Mesenchymal stem cell (in vitro differentiated cells and primary cell): ENCODE measurements around the gene CCDC59.

Source experiments
- DNase-seq: peaks from one replicate; pipeline ENCODE4 v3.0.0-alpha.2; 2013
- H2AFZ ChIP-seq: one replicate; pipeline ENCODE4 v1.6.1; 2013; ENCODE audit warnings: low read depth, mild to moderate bottlenecking, control low read depth, inconsistent platforms, low read length, moderate library complexity
- H2AK5ac ChIP-seq: 2 replicates; pipeline ENCODE4 v1.6.1; 2013; ENCODE audit warnings: low read length, moderate library complexity, mild to moderate bottlenecking, inconsistent platforms; ENCODE audit not compliant: severe bottlenecking
- H2BK120ac ChIP-seq: one replicate; pipeline ENCODE4 v1.6.1; 2013; ENCODE audit warnings: low read depth, mild to moderate bottlenecking, inconsistent platforms, low read length, moderate library complexity
- H2BK12ac ChIP-seq, 2 experiments: one replicate each; pipeline ENCODE4 v1.6.1; 2013; ENCODE audit warnings: inconsistent platforms in 2 of 2, low read length in 2 of 2, mild to moderate bottlenecking in 2 of 2, moderate library complexity in 2 of 2, control low read depth in 1 of 2
- H2BK15ac ChIP-seq: one replicate; pipeline ENCODE4 v1.6.1; 2013; ENCODE audit warnings: mild to moderate bottlenecking, low read depth, inconsistent platforms; ENCODE audit not compliant: poor library complexity, severe bottlenecking
- H2BK5ac ChIP-seq: 2 replicates; pipeline ENCODE4 v1.6.1; 2013; ENCODE audit warnings: low read depth, mild to moderate bottlenecking, low read length, control low read depth, inconsistent platforms; ENCODE audit not compliant: poor library complexity, severe bottlenecking
- H3K14ac ChIP-seq, 2 experiments: one replicate each; pipeline ENCODE4 v1.6.1; 2013; ENCODE audit warnings: inconsistent platforms in 2 of 2, low read length in 2 of 2, control low read depth in 1 of 2, mild to moderate bottlenecking in 1 of 2, moderate library complexity in 1 of 2
- H3K18ac ChIP-seq, 2 experiments: one replicate each; pipeline ENCODE4 v1.6.1; 2013; ENCODE audit warnings: inconsistent platforms in 2 of 2, low read length in 2 of 2, control low read depth in 1 of 2, low read depth in 1 of 2, mild to moderate bottlenecking in 1 of 2
- H3K23ac ChIP-seq, 2 experiments: one replicate each; pipeline ENCODE4 v1.6.1; 2013; ENCODE audit warnings: inconsistent platforms in 2 of 2, low read length in 2 of 2, mild to moderate bottlenecking in 2 of 2, moderate library complexity in 2 of 2, control low read depth in 1 of 2
- H3K27ac ChIP-seq: 2 replicates; pipeline ENCODE4 v1.5.1; 2013; ENCODE audit warnings: mild to moderate bottlenecking, moderate library complexity, low read length, control low read depth, inconsistent platforms; ENCODE audit not compliant: poor library complexity, severe bottlenecking
- H3K27me3 ChIP-seq, 2 experiments: 2 replicates each; pipeline versions ENCODE4 v1.6.1 to v1.7.0; 2013; ENCODE audit warnings: low read length in 2 of 2, mild to moderate bottlenecking in 2 of 2, moderate library complexity in 2 of 2, control low read depth in 1 of 2, inconsistent platforms in 1 of 2; ENCODE audit not compliant: control insufficient read depth in 1 of 2, insufficient read depth in 1 of 2
- H3K36me3 ChIP-seq, 2 experiments: 2 replicates each; pipeline versions ENCODE4 v1.6.1 to v1.7.0; 2013; ENCODE audit warnings: low read length in 2 of 2, control low read depth in 1 of 2, inconsistent platforms in 1 of 2, low read depth in 1 of 2, mild to moderate bottlenecking in 1 of 2; ENCODE audit not compliant: insufficient read depth in 2 of 2, control insufficient read depth in 1 of 2
- H3K4ac ChIP-seq, 2 experiments: one replicate each; pipeline ENCODE4 v1.6.1; 2013; ENCODE audit warnings: inconsistent platforms in 2 of 2, low read length in 2 of 2, mild to moderate bottlenecking in 2 of 2, moderate library complexity in 2 of 2, control low read depth in 1 of 2, low read depth in 1 of 2
- H3K4me1 ChIP-seq: 2 replicates; pipeline ENCODE4 v1.6.1; 2013; ENCODE audit warnings: low read depth, low read length, control low read depth; ENCODE audit not compliant: control insufficient read depth, insufficient read depth
- H3K4me2 ChIP-seq: 2 replicates; pipeline ENCODE4 v1.6.1; 2013; ENCODE audit warnings: low read length, mild to moderate bottlenecking, inconsistent platforms; ENCODE audit not compliant: poor library complexity, severe bottlenecking
- H3K4me3 ChIP-seq, 2 experiments: 2 replicates each; pipeline versions ENCODE4 v1.5.1 to v1.7.0; 2013; ENCODE audit warnings: low read length in 2 of 2, mild to moderate bottlenecking in 2 of 2, control low read depth in 1 of 2, low read depth in 1 of 2; ENCODE audit not compliant: insufficient read depth in 1 of 2
- H3K79me1 ChIP-seq: replicated peaks from 2 replicates; pipeline ENCODE4 v1.6.1; 2013; ENCODE audit warnings: mild to moderate bottlenecking, control low read depth, low read length, inconsistent platforms; ENCODE audit not compliant: poor library complexity, severe bottlenecking
- H3K9ac ChIP-seq: 2 replicates; pipeline ENCODE4 v1.7.0; 2013; ENCODE audit warnings: mild to moderate bottlenecking, low read length, moderate library complexity
- H3K9me3 ChIP-seq: 2 replicates; pipeline ENCODE4 v1.7.0; 2013; ENCODE audit warnings: mild to moderate bottlenecking, low read length; ENCODE audit not compliant: control insufficient read depth
- H4K8ac ChIP-seq: one replicate; pipeline ENCODE4 v1.6.1; 2013; ENCODE audit warnings: inconsistent platforms, mild to moderate bottlenecking, low read length, moderate library complexity
- H4K91ac ChIP-seq: one replicate; pipeline ENCODE4 v1.6.1; 2013; ENCODE audit warnings: mild to moderate bottlenecking, low read length, inconsistent platforms
- WGBS: methylation state at CpG from one replicate; pipeline ENCODE4 v1.1.7; 2013; ENCODE audit warnings: mixed read lengths; 5-methylcytosine and 5-hydroxymethylcytosine counted together

CCDC59 gene

GRCh38 chr12:82359115-82359478, 910 bp upstream of the CCDC59 start:
- H3K4ac ChIP-seq = peak overlapping the region in 1 of 2 experiments; percentile 81
- peaks cover 26% of the 10 kb centered on the region for H3K79me1 ChIP-seq
- H3K27ac ChIP-seq = peak overlapping the region; percentile 15
- peak overlapping the region; percentile 87 to 97 for H3K4me3 ChIP-seq
- H3K14ac ChIP-seq = peak overlapping the region in 1 of 2 experiments; percentile 44
- peaks cover 5 to 28% of the 10 kb centered on the region in 2 experiments for H3K36me3 ChIP-seq
- 7% methylated on average over 4 of the region's 4 CpGs for WGBS
- H3K9ac ChIP-seq = peak overlapping the region; percentile 99
- H2BK15ac ChIP-seq = peak overlapping the region; percentile 5
- no peak overlapping the region for H2AFZ ChIP-seq
- H4K91ac ChIP-seq = no peak overlapping the region
- H3K4me1 ChIP-seq = peaks cover 2% of the 10 kb centered on the region
- no peak for DNase-seq
- peak overlapping the region; percentile 67 for H3K4me2 ChIP-seq
- H2BK5ac ChIP-seq = no peak overlapping the region
- no peak overlapping the region for H2BK120ac ChIP-seq
- H4K8ac ChIP-seq = peak overlapping the region; percentile 45
- no peak overlapping the region for H3K23ac ChIP-seq
- H2BK12ac ChIP-seq = no peak overlapping the region
- H3K9me3 ChIP-seq = no peaks in the 10 kb centered on the region
- no peak overlapping the region for H2AK5ac ChIP-seq
- no peaks in the 10 kb centered on the region for H3K27me3 ChIP-seq
- no peak overlapping the region for H3K18ac ChIP-seq

- Histone ChIP-seq H2BK120ac (no peak overlapping the region), H2BK5ac (no peak overlapping the region), H3K4me2 (peak overlapping the region; percentile 88), H3K9ac (peak overlapping the region; percentile 99), H3K4me3 (peak overlapping the region; percentile 89 to 97), H4K91ac (no peak overlapping the region), H3K23ac (no peak overlapping the region), H3K18ac (peak overlapping the region in 1 of 2 experiments; percentile 77), H3K27me3 (no peaks in the 10 kb centered on the region), H2BK12ac (no peak overlapping the region), H3K36me3 (peaks cover 5 to 41% of the 10 kb centered on the region in 2 experiments), H3K14ac (no peak overlapping the region), H3K79me1 (peaks cover 20% of the 10 kb centered on the region), H3K4ac (peak overlapping the region; percentile 29 to 66), H4K8ac (peak overlapping the region; percentile 97), H3K4me1 (peaks cover 2% of the 10 kb centered on the region), H3K27ac (peak overlapping the region; percentile 22), H2AFZ (peak overlapping the region; percentile 94), H2BK15ac (no peak overlapping the region), H3K9me3 (no peaks in the 10 kb centered on the region), H2AK5ac (no peak overlapping the region)
- DNase-seq = no peak
- 0% methylated on average over 9 of the region's 10 CpGs for WGBS
These were observed 365 bp downstream of the CCDC59 start for GRCh38 chr12:82357845-82358199.

- Histone ChIP-seq H2AFZ (no peak overlapping the region), H2BK15ac (no peak overlapping the region), H3K14ac (no peak overlapping the region), H3K79me1 (peaks cover 16% of the 10 kb centered on the region), H3K4me2 (peak overlapping the region; percentile 88), H3K9ac (peak overlapping the region; percentile 99), H4K8ac (no peak overlapping the region), H3K23ac (no peak overlapping the region), H3K27ac (no peak overlapping the region), H3K4me3 (peak overlapping the region; percentile 36 to 97), H2BK12ac (no peak overlapping the region), H2AK5ac (no peak overlapping the region), H2BK120ac (no peak overlapping the region), H3K4me1 (peaks cover 2% of the 10 kb centered on the region), H3K36me3 (peaks cover 5 to 46% of the 10 kb centered on the region in 2 experiments), H3K4ac (no peak overlapping the region), H3K27me3 (no peaks in the 10 kb centered on the region), H2BK5ac (no peak overlapping the region), H4K91ac (no peak overlapping the region), H3K9me3 (no peaks in the 10 kb centered on the region), H3K18ac (no peak overlapping the region)
- 62% methylated on average over 1 of the region's 4 CpGs for WGBS
- peak; percentile 20 for DNase-seq
These were observed 847 bp downstream of the CCDC59 start for GRCh38 chr12:82357340-82357739.

- H3K4ac ChIP-seq = no peak overlapping the region
- H3K4me2 ChIP-seq = no peak overlapping the region
- WGBS = 93% methylated on average over 6 of the region's 6 CpGs
These were observed 6.8 kb downstream of the CCDC59 start for GRCh38 chr12:82351390-82351789.

More at GRCh38 chr12:82351390-82351789, 6.8 kb downstream of the CCDC59 start:
- no peak overlapping the region for H3K9ac ChIP-seq
- H2BK5ac ChIP-seq = no peak overlapping the region
- H3K27me3 ChIP-seq = no peaks in the 10 kb centered on the region
- no peak overlapping the region for H2BK12ac ChIP-seq
- H4K8ac ChIP-seq = no peak overlapping the region
- no peak overlapping the region for H3K4me3 ChIP-seq
- no peak overlapping the region for H4K91ac ChIP-seq
- no peak overlapping the region for H3K27ac ChIP-seq
- peaks cover 8% of the 10 kb centered on the region for H3K79me1 ChIP-seq
- no peaks in the 10 kb centered on the region for H3K9me3 ChIP-seq
- DNase-seq = no peak
- H2AFZ ChIP-seq = no peak overlapping the region
- no peak overlapping the region for H2AK5ac ChIP-seq
- no peak overlapping the region for H3K23ac ChIP-seq
- H3K14ac ChIP-seq = no peak overlapping the region
- H2BK120ac ChIP-seq = no peak overlapping the region
- no peaks in the 10 kb centered on the region for H3K4me1 ChIP-seq
- H3K18ac ChIP-seq = no peak overlapping the region
- peaks cover 8 to 73% of the 10 kb centered on the region in 2 experiments for H3K36me3 ChIP-seq
- H2BK15ac ChIP-seq = no peak overlapping the region
